Stimulated activated effector memory CD8-positive, alpha-beta T cell treated with anti-CD3 and anti-CD28 coated beads, Interleukin-12 subunit alpha, Interleukin-12 subunit beta, amount 100 ng/mL, for 72 hours (primary cell): ENCODE data around the gene PLCD3.

Experiments
- ATAC-seq: fragments of 150-1000 bp; cut with Tn5 transposase; 2 replicates; pipeline ENCODE4 v1.10.0; 2021
- DNase-seq, 2 donors: peaks; one replicate each; pipeline ENCODE4 v3.0.0; 2021 to 2022; ENCODE audit warnings: low spot score in 2 of 2
- H3K27ac Mint-ChIP-seq: one replicate; pipeline ENCODE4 v1.8.0; 2022; ENCODE audit warnings: mild to moderate bottlenecking, mixed read lengths
- H3K36me3 Mint-ChIP-seq: one replicate; pipeline ENCODE4 v1.8.0; 2022; ENCODE audit warnings: mild to moderate bottlenecking, mixed read lengths
- H3K4me1 Mint-ChIP-seq: one replicate; pipeline ENCODE4 v1.8.0; 2022; ENCODE audit warnings: mixed read lengths
- H3K4me3 Mint-ChIP-seq: one replicate; pipeline ENCODE4 v1.8.0; 2022; ENCODE audit warnings: mild to moderate bottlenecking, mixed read lengths
- H3K9me3 Mint-ChIP-seq: one replicate; pipeline ENCODE4 v1.8.0; 2022; ENCODE audit warnings: mixed read lengths

The PLCD3 gene

GRCh38 chr17:45144199-45145034 lies 12.1 kb upstream of the PLCD3 start:
- Mint-ChIP-seq H3K4me3 (peak overlapping the region; percentile 98), H3K9me3 (no peaks in the 10 kb centered on the region), H3K4me1 (peaks cover 50% of the 10 kb centered on the region), H3K36me3 (peaks cover 36% of the 10 kb centered on the region), H3K27ac (peak overlapping the region; percentile 56)
- peak in 1 of 2 donors; percentile 64 for DNase-seq
- ATAC-seq = no peak

GRCh38 chr17:45143767-45144198 lies 11.5 kb upstream of the PLCD3 start:
- Mint-ChIP-seq H3K27ac (peak overlapping the region; percentile 56), H3K9me3 (no peaks in the 10 kb centered on the region), H3K4me1 (peaks cover 50% of the 10 kb centered on the region), H3K36me3 (peaks cover 34% of the 10 kb centered on the region), H3K4me3 (peak overlapping the region; percentile 98)
- ATAC-seq (no peak), DNase-seq (peak in 1 of 2 donors; percentile 60)

- Mint-ChIP-seq H3K27ac (peak overlapping the region; percentile 56), H3K4me1 (peaks cover 44% of the 10 kb centered on the region), H3K4me3 (peak overlapping the region; percentile 98), H3K36me3 (peaks cover 29% of the 10 kb centered on the region), H3K9me3 (no peaks in the 10 kb centered on the region)
- ATAC-seq (no peak), DNase-seq (no peak)
These were observed 10.9 kb upstream of the PLCD3 start for GRCh38 chr17:45143094-45143670.

- peaks cover 12% of the 10 kb centered on the region for H3K36me3 Mint-ChIP-seq
- ATAC-seq = no peak
- DNase-seq = no peak
- H3K27ac Mint-ChIP-seq = no peak overlapping the region
- no peak overlapping the region for H3K4me3 Mint-ChIP-seq
- peaks cover 37% of the 10 kb centered on the region for H3K4me1 Mint-ChIP-seq
- H3K9me3 Mint-ChIP-seq = no peaks in the 10 kb centered on the region
These were observed 7.2 kb upstream of the PLCD3 start for GRCh38 chr17:45139533-45139920.

- Mint-ChIP-seq H3K36me3 (peaks cover 11% of the 10 kb centered on the region), H3K9me3 (no peaks in the 10 kb centered on the region), H3K4me1 (peaks cover 37% of the 10 kb centered on the region), H3K4me3 (no peak overlapping the region), H3K27ac (no peak overlapping the region)
- DNase-seq = no peak
- no peak for ATAC-seq
These were observed 6.7 kb upstream of the PLCD3 start for GRCh38 chr17:45138911-45139532.

GRCh38 chr17:45137561-45138305 lies 5.4 kb upstream of the PLCD3 start:
- Mint-ChIP-seq H3K36me3 (peaks cover 5% of the 10 kb centered on the region), H3K9me3 (no peaks in the 10 kb centered on the region), H3K4me3 (peak overlapping the region; percentile 20), H3K4me1 (peaks cover 31% of the 10 kb centered on the region), H3K27ac (peak overlapping the region; percentile 29)
- ATAC-seq = no peak
- no peak for DNase-seq

GRCh38 chr17:45136846-45137560 lies 4.7 kb upstream of the PLCD3 start:
- peak overlapping the region; percentile 29 for H3K27ac Mint-ChIP-seq
- H3K4me1 Mint-ChIP-seq = peaks cover 31% of the 10 kb centered on the region
- no peaks in the 10 kb centered on the region for H3K9me3 Mint-ChIP-seq
- ATAC-seq = no peak
- no peak for DNase-seq
- peaks cover 5% of the 10 kb centered on the region for H3K36me3 Mint-ChIP-seq
- peak overlapping the region; percentile 80 for H3K4me3 Mint-ChIP-seq

- Mint-ChIP-seq H3K4me1 (peaks cover 32% of the 10 kb centered on the region), H3K36me3 (peaks cover 5% of the 10 kb centered on the region), H3K4me3 (peak overlapping the region; percentile 80), H3K9me3 (no peaks in the 10 kb centered on the region), H3K27ac (peak overlapping the region; percentile 74)
- no peak for DNase-seq
- no peak for ATAC-seq
These were observed 3.9 kb upstream of the PLCD3 start for GRCh38 chr17:45135978-45136791.

GRCh38 chr17:45135192-45135977 lies 3.1 kb upstream of the PLCD3 start, which contains the start of gene ACBD4:
Gene ACBD4, plus strand, starts transcription at chr17:45135687. Its CDS starts 458 bp downstream, at chr17:45136145.
- H3K4me1 Mint-ChIP-seq = peaks cover 33% of the 10 kb centered on the region
- H3K4me3 Mint-ChIP-seq = peak within 1 kb of the TSS; percentile 80
- ATAC-seq (peak; percentile 92), DNase-seq (peak; percentile 99)
- H3K36me3 Mint-ChIP-seq = peaks cover 5% of the 10 kb centered on the region
- no peaks in the 10 kb centered on the region for H3K9me3 Mint-ChIP-seq
- H3K27ac Mint-ChIP-seq = peak within 1 kb of the TSS; percentile 74

- Mint-ChIP-seq H3K9me3 (no peaks in the 10 kb centered on the region), H3K36me3 (no peaks in the 10 kb centered on the region), H3K27ac (peak overlapping the region; percentile 48), H3K4me1 (peaks cover 32% of the 10 kb centered on the region), H3K4me3 (peak overlapping the region; percentile 77)
- ATAC-seq (peak; percentile 52), DNase-seq (peak; percentile 64 to 87)
These were observed 503 bp upstream of the PLCD3 start for GRCh38 chr17:45132572-45133463.

- peak overlapping the region; percentile 77 for H3K4me3 Mint-ChIP-seq
- DNase-seq (peak; percentile 64 to 81), ATAC-seq (peak; percentile 4)
- no peak overlapping the region for H3K27ac Mint-ChIP-seq
- H3K36me3 Mint-ChIP-seq = no peaks in the 10 kb centered on the region
- peaks cover 33% of the 10 kb centered on the region for H3K4me1 Mint-ChIP-seq
- no peaks in the 10 kb centered on the region for H3K9me3 Mint-ChIP-seq
These were observed 547 bp downstream of the PLCD3 start for GRCh38 chr17:45131616-45132319.
